GM21737 (cell line): ENCODE results near the gene SLC44A3.

ENCODE experiments used
- ATAC-seq: cut with Tn5 transposase; IDR thresholded peaks from one replicate; pipeline ENCODE4 v1.9.1; 2021; ENCODE audit warnings: mild to moderate bottlenecking, moderate library complexity; ENCODE audit not compliant: unreplicated experiment

Gene SLC44A3

GRCh38 chr1:94819945-94820746 lies at the start of gene SLC44A3:
SLC44A3 (plus strand) TSS chr1:94820357; CDS start chr1:94820452, 95 bp downstream.
- no peak for ATAC-seq

GRCh38 chr1:94772230-94772641 lies 47.9 kb upstream of the SLC44A3 start:
- no peak for ATAC-seq

GRCh38 chr1:94772845-94773244 lies 47.3 kb upstream of the SLC44A3 start:
- ATAC-seq = no peak

- ATAC-seq = no peak
Observed at GRCh38 chr1:94773296-94773809, 46.8 kb upstream of the SLC44A3 start.

- no peak for ATAC-seq
Observed at GRCh38 chr1:94773931-94774422, 46.2 kb upstream of the SLC44A3 start.

- ATAC-seq = no peak
Observed at GRCh38 chr1:94776474-94776873, 43.7 kb upstream of the SLC44A3 start.

GRCh38 chr1:94777281-94777680 lies 42.9 kb upstream of the SLC44A3 start:
- ATAC-seq = no peak

- ATAC-seq = no peak
Observed at GRCh38 chr1:94778808-94779207, 41.3 kb upstream of the SLC44A3 start.

- no peak for ATAC-seq
Observed at GRCh38 chr1:94783342-94784189, 36.6 kb upstream of the SLC44A3 start.

- no peak for ATAC-seq
Observed at GRCh38 chr1:94784190-94784515, 36.0 kb upstream of the SLC44A3 start.

GRCh38 chr1:94787691-94788090 lies 32.5 kb upstream of the SLC44A3 start:
- no peak for ATAC-seq

GRCh38 chr1:94790246-94790645 lies 29.9 kb upstream of the SLC44A3 start:
- ATAC-seq = no peak

- no peak for ATAC-seq
Observed at GRCh38 chr1:94790670-94791069, 29.5 kb upstream of the SLC44A3 start.

- ATAC-seq = peak; percentile 96
Observed at GRCh38 chr1:94792473-94793295, 27.5 kb upstream of the SLC44A3 start.

GRCh38 chr1:94793296-94793656 lies 26.9 kb upstream of the SLC44A3 start:
- ATAC-seq = no peak

GRCh38 chr1:94795434-94795833 lies 24.7 kb upstream of the SLC44A3 start:
- no peak for ATAC-seq

- ATAC-seq = no peak
Observed at GRCh38 chr1:94796266-94796665, 23.9 kb upstream of the SLC44A3 start.

GRCh38 chr1:94797291-94797690 lies 22.9 kb upstream of the SLC44A3 start:
- ATAC-seq = no peak

- ATAC-seq = no peak
Observed at GRCh38 chr1:94798054-94798453, 22.1 kb upstream of the SLC44A3 start.

- ATAC-seq = no peak
Observed at GRCh38 chr1:94798462-94798861, 21.7 kb upstream of the SLC44A3 start.

GRCh38 chr1:94799206-94799605 lies 21.0 kb upstream of the SLC44A3 start:
- no peak for ATAC-seq
